Nephron (organoid): ENCODE measurements around the gene ANKRD39.

Experiments
- H3K27ac Mint-ChIP-seq, 3 experiments: 2 replicates each; pipeline ENCODE4 v1.8.0; 2020; ENCODE audit warnings: mixed read lengths in 3 of 3, mild to moderate bottlenecking in 2 of 3, moderate library complexity in 1 of 3
- H3K27me3 Mint-ChIP-seq: 2 replicates; pipeline ENCODE4 v1.8.0; 2021; ENCODE audit warnings: low read depth, mild to moderate bottlenecking, moderate library complexity, mixed read lengths
- H3K36me3 Mint-ChIP-seq: 2 replicates; pipeline ENCODE4 v1.8.0; 2020; ENCODE audit warnings: low read depth, mixed read lengths
- H3K4me1 Mint-ChIP-seq: 2 replicates; pipeline ENCODE4 v1.8.0; 2020; ENCODE audit warnings: mixed read lengths
- H3K4me3 Mint-ChIP-seq, 3 experiments: 2 replicates each; pipeline ENCODE4 v1.8.0; 2020; ENCODE audit warnings: mild to moderate bottlenecking in 3 of 3, mixed read lengths in 3 of 3, moderate library complexity in 2 of 3
- H3K9me3 Mint-ChIP-seq: 2 replicates; pipeline ENCODE4 v1.8.0; 2020; ENCODE audit warnings: mixed read lengths
- CTCF ChIP-seq, 3 experiments: fragments of 200-600 bp; sonication (generic); IDR thresholded peaks; one replicate each; pipeline ENCODE4 v1.5.0; 2021; ENCODE audit warnings: antibody characterized with exemption in 3 of 3; ENCODE audit not compliant: unreplicated experiment in 3 of 3

The ANKRD39 gene

GRCh38 chr2:96843538-96844268 is 14.1 kb downstream of the ANKRD39 start, which contains the start of gene ANKRD23:
ANKRD23 (minus strand) TSS chr2:96844021; CDS start chr2:96843992, 29 bp downstream.
- Mint-ChIP-seq H3K27me3 (no peaks in the 10 kb centered on the region), H3K4me1 (peaks cover 5% of the 10 kb centered on the region), H3K9me3 (no peaks in the 10 kb centered on the region), H3K27ac (no peak within 1 kb of the TSS), H3K36me3 (peaks cover 16% of the 10 kb centered on the region), H3K4me3 (no peak within 1 kb of the TSS)
- TF ChIP-seq CTCF (IDR thresholded peaks at IDR 0.05; ENCODE audit: unreplicated experiment in 3 of 3): no peak

DNA sequence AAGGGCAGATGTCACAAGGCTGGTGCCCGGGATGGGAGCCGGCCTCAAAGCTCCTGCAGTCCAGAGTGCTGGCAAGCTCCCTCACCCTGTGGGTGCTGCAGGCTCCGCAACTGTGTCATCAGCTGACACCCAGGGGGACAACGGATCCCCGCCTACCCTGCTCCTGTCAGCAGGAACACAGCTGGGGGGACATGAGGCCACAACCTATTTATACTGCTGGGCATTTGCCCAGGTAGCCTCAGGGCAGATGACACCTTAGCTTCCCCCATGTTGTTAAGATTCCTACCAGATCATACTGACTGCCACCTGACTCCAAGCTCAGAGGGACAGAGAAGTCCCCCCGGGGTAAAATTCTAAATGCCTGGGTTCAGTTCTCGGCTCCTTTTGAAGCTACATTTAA is 15.2 kb downstream of the ANKRD39 start:
- H3K4me3 Mint-ChIP-seq: no peak overlapping the region
- no peaks in the 10 kb centered on the region for H3K9me3 Mint-ChIP-seq
- no peaks in the 10 kb centered on the region for H3K27me3 Mint-ChIP-seq
- H3K36me3 Mint-ChIP-seq: peaks cover 9% of the 10 kb centered on the region
- no peak overlapping the region for H3K27ac Mint-ChIP-seq
- peaks cover 5% of the 10 kb centered on the region for H3K4me1 Mint-ChIP-seq
- TF ChIP-seq CTCF (IDR thresholded peaks at IDR 0.05; ENCODE audit: unreplicated experiment in 3 of 3): no peak

- no peaks in the 10 kb centered on the region for H3K27me3 Mint-ChIP-seq
- no peak overlapping the region for H3K27ac Mint-ChIP-seq
- peaks cover 4% of the 10 kb centered on the region for H3K36me3 Mint-ChIP-seq
- TF ChIP-seq CTCF (IDR thresholded peaks at IDR 0.05; ENCODE audit: unreplicated experiment in 3 of 3): no peak
- H3K9me3 Mint-ChIP-seq: no peaks in the 10 kb centered on the region
- H3K4me3 Mint-ChIP-seq: no peak overlapping the region
- H3K4me1 Mint-ChIP-seq: peaks cover 5% of the 10 kb centered on the region
These were observed 15.9 kb downstream of the ANKRD39 start for GRCh38 chr2:96841701-96842495.

DNA sequence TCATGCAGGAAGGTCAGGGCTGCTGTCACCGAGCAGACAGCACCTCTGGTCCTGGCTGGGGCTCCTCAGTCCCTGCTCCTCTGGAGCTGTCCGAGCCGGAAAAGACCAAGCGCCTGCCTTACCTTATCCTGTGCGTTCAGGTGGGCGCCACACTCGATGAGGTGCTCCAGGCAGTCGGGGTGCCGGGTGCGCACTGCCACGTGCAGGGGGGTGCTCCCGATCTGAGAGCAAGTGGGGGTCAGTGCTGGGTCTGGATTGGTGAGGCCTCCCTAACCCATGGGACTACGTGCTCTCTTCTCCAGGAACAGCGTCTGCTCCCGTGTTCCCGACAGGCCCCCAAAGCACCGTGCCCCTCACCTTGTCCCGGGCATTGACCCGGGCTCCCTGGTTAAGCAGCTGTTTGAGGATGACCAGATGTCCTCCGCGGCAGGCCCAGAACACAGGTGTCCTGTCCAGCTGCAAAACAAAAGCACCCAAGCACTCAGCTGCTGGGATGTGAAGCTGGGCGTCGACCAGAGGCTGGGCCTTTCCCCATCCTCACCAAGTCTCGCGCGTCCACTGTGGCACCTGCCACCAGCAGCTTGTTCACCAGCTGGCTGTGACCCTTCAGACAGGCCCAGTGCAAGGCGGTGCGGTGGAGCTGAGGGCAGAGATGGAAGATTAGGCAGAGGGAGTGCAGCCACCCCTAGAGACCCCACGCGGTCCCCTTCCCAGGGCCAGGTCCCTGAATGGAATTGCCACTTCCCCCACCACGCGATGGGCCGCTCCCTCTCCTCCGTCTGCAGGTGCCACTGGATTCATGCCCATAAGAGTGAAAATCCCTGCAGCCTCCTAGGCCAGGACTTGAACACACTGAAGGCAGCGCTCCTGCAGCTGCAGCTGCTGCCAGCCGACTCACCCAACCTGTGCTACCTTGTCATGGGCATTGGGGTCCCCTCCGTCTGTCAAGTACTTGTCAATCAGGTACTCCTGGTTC is 17.7 kb downstream of the ANKRD39 start:
- no peaks in the 10 kb centered on the region for H3K27me3 Mint-ChIP-seq
- no peaks in the 10 kb centered on the region for H3K9me3 Mint-ChIP-seq
- peaks cover 7% of the 10 kb centered on the region for H3K36me3 Mint-ChIP-seq
- no peak overlapping the region for H3K4me3 Mint-ChIP-seq
- H3K4me1 Mint-ChIP-seq: peaks cover 5% of the 10 kb centered on the region
- TF ChIP-seq CTCF (IDR thresholded peaks at IDR 0.05; ENCODE audit: unreplicated experiment in 3 of 3): no peak
- H3K27ac Mint-ChIP-seq: no peak overlapping the region

DNA sequence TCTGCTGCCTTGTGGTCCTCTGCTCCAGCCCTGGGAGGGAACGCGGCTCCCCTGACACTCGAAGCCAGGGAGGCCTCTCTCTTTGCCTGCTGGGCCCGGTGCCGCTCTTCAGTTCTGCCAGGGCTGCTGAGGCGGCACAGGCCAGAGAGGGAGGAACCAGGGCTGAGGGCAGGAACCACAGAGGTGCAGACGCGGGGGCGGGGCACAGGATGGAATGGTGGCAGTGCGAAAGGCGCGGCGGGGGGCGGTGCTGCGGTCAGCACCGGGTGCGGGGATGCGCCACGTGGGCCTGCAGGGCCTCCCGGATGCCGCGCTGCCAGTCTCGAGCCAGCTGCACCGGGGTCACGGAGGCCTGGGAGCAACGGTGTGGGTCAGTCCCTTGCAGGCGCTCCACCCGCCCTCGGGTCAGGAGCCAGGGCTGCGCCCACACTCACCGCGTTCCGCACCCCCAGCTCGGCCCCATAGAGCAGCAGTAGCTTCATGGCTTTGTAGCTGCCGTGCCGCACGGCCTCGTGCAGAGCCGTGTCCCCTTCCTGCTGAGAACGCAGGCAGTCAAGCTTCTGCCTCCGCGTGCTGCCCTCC is 18.4 kb downstream of the ANKRD39 start:
- no peak for TF ChIP-seq CTCF (IDR thresholded peaks at IDR 0.05; ENCODE audit: unreplicated experiment in 3 of 3)
- Mint-ChIP-seq H3K4me1 (peaks cover 5% of the 10 kb centered on the region), H3K36me3 (peaks cover 11% of the 10 kb centered on the region), H3K27ac (no peak overlapping the region), H3K4me3 (no peak overlapping the region), H3K9me3 (no peaks in the 10 kb centered on the region), H3K27me3 (no peaks in the 10 kb centered on the region)
